ENCODE data around the gene CCNQ.

CCNQ gene

DNA sequence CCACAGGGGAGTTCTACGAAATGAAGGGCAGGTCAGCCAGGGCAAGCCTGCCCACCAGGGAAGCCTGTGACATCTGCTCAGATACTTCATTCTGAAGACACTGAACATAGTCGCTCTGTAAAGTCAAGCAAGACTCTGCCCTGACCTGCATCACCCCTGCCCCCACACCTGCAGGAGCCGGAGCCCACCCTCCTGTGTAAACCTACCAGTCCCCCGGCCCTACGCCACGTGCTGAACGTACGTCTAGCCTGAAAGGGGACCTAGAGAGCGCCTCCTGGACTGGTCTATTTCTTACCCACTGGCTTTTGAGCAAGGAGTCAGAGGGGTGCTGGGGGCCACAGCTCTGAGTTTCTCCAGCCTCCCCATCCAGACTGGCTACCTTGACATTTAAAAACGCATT is 11.6 kb downstream of the CCNQ start:
- DNase-seq (ENCODE audit: extremely low spot score), result no peak
- POLR2A ChIA-PET, result no interaction called here
- CTCF ChIA-PET, result no interaction called here
- TF ChIP-seq, protein P1, sequence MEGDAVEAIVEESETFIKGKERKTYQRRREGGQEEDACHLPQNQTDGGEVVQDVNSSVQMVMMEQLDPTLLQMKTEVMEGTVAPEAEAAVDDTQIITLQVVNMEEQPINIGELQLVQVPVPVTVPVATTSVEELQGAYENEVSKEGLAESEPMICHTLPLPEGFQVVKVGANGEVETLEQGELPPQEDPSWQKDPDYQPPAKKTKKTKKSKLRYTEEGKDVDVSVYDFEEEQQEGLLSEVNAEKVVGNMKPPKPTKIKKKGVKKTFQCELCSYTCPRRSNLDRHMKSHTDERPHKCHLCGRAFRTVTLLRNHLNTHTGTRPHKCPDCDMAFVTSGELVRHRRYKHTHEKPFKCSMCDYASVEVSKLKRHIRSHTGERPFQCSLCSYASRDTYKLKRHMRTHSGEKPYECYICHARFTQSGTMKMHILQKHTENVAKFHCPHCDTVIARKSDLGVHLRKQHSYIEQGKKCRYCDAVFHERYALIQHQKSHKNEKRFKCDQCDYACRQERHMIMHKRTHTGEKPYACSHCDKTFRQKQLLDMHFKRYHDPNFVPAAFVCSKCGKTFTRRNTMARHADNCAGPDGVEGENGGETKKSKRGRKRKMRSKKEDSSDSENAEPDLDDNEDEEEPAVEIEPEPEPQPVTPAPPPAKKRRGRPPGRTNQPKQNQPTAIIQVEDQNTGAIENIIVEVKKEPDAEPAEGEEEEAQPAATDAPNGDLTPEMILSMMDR (IDR thresholded peaks at IDR 0.05; ENCODE audit: control extremely low read depth, extremely low read depth, low read depth, missing control alignments), result no peak

DNA sequence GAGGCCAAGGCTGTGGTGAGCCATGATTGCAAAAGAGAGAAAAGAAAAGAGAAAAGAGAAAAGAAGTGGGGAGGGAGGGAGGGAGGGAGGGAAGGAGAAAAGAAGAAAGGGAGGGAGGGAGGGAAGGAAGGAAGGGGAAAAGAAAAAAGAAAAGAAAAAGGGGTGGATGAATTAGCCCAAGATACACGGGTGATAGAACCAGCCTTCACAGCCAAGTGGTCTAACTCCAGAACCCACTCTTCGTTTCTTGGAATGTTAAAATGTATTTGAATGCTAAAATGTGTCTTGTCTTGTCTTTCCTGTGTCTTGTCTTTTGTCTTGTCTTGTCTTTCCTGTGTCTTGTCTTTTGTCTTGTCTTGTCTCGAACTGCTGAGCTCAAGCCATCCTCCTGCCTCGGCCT is 13.1 kb downstream of the CCNQ start:
- CTCF ChIA-PET, result no interaction called here
- POLR2A ChIA-PET, result no interaction called here
- no peak for DNase-seq (ENCODE audit: extremely low spot score)
- TF ChIP-seq, protein P1 (IDR thresholded peaks at IDR 0.05; ENCODE audit: control extremely low read depth, extremely low read depth, low read depth, missing control alignments), result no peak

- CTCF ChIA-PET, result interaction anchor here (0.9 kb wide), 1 partner anchor 9 kb away, joined by 3 read pairs; no protein-coding TSS in a partner anchor
Measured at GRCh38 chrX:153583433-153583832, 15.5 kb downstream of the CCNQ start.

GRCh38 chrX:153582896-153583295 is 16.0 kb downstream of the CCNQ start:
- DNase-seq (ENCODE audit: extremely low spot score), result peak; percentile 88
- POLR2A ChIA-PET, result no interaction called here
- TF ChIP-seq, protein P1 (IDR thresholded peaks at IDR 0.05; ENCODE audit: control extremely low read depth, extremely low read depth, low read depth, missing control alignments), result no peak
- CTCF ChIA-PET, result interaction anchor here (0.9 kb wide), 1 partner anchor 8 kb away, joined by 3 read pairs; no protein-coding TSS in a partner anchor

More at GRCh38 chrX:153583433-153583832, 15.5 kb downstream of the CCNQ start:
- POLR2A ChIA-PET, result no interaction called here
- TF ChIP-seq, protein P1 (IDR thresholded peaks at IDR 0.05; ENCODE audit: control extremely low read depth, extremely low read depth, low read depth, missing control alignments), result no peak
- DNase-seq (ENCODE audit: extremely low spot score), result no peak

- ChIA-PET POLR2A (no interaction called here), CTCF (interaction anchor here (1.1 kb wide), 1 partner anchor 86 kb away, joined by 3 read pairs; no protein-coding TSS in a partner anchor)
- DNase-seq (ENCODE audit: extremely low spot score), result no peak
- TF ChIP-seq, protein P1 (IDR thresholded peaks at IDR 0.05; ENCODE audit: control extremely low read depth, extremely low read depth, low read depth, missing control alignments), result no peak
Measured at GRCh38 chrX:153580700-153581386, 18.1 kb downstream of the CCNQ start.

DNA sequence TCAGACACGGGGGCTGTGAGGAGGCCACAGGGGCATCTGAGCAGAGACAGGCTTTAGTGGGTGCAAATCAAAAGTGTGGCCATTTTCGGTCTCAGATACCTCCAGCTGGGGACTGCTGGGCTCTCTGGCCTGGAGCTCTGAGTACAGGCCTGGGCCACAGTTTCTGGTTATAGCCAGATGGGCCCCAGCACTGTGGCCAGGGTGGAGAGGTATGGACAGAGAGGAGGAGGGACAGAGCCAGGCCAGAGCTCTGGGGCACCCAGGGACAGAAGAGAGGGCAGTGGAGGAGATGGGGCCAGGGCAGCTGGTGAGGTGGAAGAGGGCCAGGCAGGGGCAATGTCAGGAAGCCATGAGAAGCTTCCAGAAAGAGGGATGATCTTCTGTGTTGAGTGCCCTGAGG is 20.1 kb downstream of the CCNQ start:
- TF ChIP-seq, protein P1 (IDR thresholded peaks at IDR 0.05; ENCODE audit: control extremely low read depth, extremely low read depth, low read depth, missing control alignments), result no peak
- ChIA-PET CTCF (interaction anchor here (1.5 kb wide), 1 partner anchor 39 kb away, joined by 4 read pairs; no protein-coding TSS in a partner anchor), POLR2A (no interaction called here)
- DNase-seq (ENCODE audit: extremely low spot score), result no peak
